Left colon (tissue), 2 donors: ENCODE results near the gene ASPG. TPM values are rescaled to one million over a fixed set of nuclear protein-coding genes. Genes with fewer than 3 reads are reported as not detected.

ENCODE experiments used
- ATAC-seq: fragments of 200-7000 bp; cut with Tn5 transposase; one replicate; pipeline ENCODE4 v1.9.1; 2020; ENCODE audit warnings: mild to moderate bottlenecking, moderate library complexity
- DNase-seq, 2 donors: peaks; one replicate each; pipeline ENCODE4 v3.0.0-alpha.2; 2020
- intact Hi-C, 2 donors: fragments of 100-400 bp; cut with DNase I in 1 of 2; cut with micrococcal nuclease in 1 of 2; formaldehyde crosslinking; loops; one replicate each; pipeline versions ENCODE4 v1.11.2 to v1.14.0; 2022; cut with DNase I, micrococcal nuclease
- total RNA-seq, 2 donors: library from RNA; stranded (reverse); fragmentation: NEBNext Ultra II Directional; extraction: Animal tissue kit (Norgen Biotek cat#: 25700); gene quantifications; one replicate each; pipeline ENCODE4 v1.2.1, GENCODE V29; 2021
- donor health status: DM: no; HTN: no; CAD: no.
- donor health status: DM: yes; HTN: yes; CAD: no.

ASPG gene
- total RNA-seq, 2 donors from 2014 or later, result 9.4 to 60.8 TPM

GRCh38 chr14:104091061-104091926, 5.8 kb downstream of the ASPG start:
- intact Hi-C loops, result no loop called here
- ATAC-seq, result no peak
- DNase-seq, result peak; percentile 21 to 27

DNA sequence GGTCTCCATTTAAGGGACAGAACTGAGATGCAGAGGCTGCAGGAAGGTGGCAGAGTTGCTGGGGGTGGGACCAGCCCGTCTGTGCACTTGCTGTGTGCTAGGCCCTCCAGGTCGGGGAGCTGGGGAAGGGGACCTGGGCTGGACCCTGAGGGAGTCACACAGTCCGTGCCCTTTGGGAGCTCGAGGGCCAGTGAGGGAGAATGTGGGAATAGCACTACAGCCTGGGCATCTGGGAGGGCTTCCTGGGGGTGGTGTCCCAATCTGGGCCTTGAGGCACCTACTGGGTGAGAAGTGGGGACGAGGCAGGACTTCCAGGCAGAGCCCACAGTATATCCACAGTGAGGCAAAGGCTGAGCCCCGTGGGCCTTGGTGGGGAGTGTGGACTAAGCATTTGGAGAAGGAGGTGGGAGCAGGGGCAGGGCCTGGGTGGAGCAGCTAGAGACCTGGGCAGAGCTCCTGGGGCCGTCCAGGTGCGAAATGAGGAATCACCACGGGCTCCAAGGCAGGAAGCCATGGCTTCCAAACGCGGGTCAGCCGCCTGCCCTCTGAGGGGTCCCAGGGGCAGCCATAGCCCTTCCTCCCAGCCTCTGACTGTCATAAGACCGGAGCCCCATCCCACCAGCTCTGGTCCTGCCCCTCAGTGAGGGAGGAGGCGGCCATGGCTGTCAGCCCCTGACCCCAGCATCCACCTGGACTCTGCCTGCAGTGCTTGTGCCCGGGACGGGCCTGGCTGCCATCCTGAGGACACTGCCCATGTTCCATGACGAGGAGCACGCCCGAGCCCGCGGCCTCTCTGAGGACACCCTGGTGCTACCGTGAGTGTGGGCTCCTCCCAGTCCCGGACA, 6.6 kb downstream of the ASPG start:
- ATAC-seq (no peak), DNase-seq (peak; percentile 6 to 28)
- intact Hi-C loops, result no loop called here

DNA sequence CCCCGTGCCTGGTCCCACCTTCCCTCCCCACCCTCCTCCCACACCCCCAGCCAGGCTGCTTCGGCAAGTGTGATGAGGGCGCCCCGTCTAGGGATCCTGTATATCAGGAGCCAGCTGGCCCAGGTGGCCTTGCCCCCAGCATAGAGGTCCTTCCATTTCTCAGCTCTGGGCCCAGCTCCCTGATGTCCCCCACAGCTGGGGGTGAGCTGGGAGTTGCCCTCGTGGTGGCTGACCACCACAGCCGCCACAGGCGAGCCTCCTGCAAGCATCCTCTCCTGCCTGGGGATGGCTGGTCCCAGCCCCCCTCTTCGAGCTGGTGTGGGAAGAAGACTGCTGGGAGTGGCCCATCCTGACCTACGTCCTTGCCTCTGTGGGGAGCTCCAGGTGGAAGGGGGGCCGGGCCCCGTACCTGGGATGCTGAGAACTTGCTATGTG, 7.4 kb downstream of the ASPG start:
- intact Hi-C loops, result no loop called here
- ATAC-seq, result no peak
- peak in 1 of 2 donors; percentile 28 for DNase-seq

- intact Hi-C loops, result no loop called here
- DNase-seq (peak; percentile 59 to 60), ATAC-seq (peak; percentile 76)
These were observed 8.0 kb downstream of the ASPG start for GRCh38 chr14:104093366-104094055.

DNA sequence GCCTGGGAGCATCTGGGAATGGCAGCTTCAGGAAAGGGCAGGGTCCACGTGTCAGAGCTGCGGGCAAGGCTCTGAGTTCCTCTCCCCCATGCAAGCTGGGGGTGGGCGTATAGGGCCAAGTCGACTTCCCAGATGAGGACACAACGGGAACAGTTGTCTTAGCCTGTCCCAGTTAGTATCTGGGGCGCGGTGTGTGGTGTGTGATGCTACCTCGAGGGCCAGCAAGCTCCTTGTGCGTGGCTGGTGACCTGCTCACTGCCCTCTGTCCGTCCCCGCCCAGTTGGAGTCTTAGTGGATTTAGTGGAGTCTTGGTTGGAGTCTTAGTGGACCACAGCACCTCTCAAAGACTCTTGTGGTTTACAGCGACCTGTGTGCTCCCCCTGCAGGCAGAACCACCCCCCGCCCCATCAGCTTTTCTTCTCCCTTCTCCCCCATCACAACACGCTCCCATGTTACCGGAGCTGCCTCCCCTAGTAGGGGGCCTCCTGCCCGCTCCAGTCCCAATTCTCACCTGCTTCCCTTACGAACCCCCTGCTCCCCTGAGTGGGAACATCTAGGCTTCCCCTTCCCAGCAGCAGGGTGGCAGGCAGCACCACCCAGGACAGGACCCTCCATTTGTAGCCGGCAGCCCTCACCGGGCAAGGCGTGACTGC, 8.7 kb downstream of the ASPG start:
- intact Hi-C loops, result no loop called here
- peak; percentile 34 to 43 for DNase-seq
- ATAC-seq, result peak; percentile 30

DNA sequence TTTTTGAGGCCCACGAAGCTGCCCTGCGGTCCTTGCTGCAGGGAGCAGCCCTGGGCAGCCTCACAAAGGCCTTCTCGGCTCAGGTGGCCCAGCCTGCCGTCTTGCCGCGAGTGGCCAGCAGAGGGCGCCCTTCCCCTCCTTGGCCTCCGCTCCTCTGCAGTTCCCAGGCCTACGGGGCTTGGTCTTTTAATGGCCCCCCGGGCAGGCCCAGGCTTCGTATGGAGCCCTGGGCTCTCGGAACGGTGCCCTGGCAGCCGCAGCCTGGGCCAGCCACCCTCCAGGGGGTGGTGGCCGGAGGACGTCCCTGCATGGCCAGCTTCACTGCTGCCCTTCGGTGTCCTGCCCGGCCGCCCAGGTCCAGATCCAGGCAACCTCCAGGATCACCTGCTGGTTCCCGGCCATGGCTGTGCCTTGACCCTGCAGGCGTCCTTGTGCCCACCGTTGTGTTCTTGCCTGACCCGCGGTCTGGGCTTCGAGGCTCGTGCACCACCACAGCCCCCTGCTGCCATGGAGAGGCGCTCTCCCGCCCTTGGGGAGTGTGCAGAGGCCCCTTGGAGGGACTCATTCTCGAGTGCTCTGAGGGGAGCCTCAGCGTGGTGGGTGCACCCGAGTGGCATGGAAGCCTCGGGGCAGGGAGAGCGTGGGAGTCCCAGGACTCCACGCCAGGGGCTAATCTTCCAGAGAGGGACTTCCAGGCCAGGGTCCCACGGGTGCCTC, 9.4 kb downstream of the ASPG start:
- intact Hi-C loops, result no loop called here
- ATAC-seq (peak; percentile 67), DNase-seq (peak; percentile 43 to 82)

- intact Hi-C loops, result no loop called here
- no peak for DNase-seq
- ATAC-seq, result no peak
These were observed 10.2 kb downstream of the ASPG start for GRCh38 chr14:104095426-104096310.

- intact Hi-C loops, result no loop called here
- no peak for ATAC-seq
These were observed 10.8 kb downstream of the ASPG start for GRCh38 chr14:104096318-104096717.

DNA sequence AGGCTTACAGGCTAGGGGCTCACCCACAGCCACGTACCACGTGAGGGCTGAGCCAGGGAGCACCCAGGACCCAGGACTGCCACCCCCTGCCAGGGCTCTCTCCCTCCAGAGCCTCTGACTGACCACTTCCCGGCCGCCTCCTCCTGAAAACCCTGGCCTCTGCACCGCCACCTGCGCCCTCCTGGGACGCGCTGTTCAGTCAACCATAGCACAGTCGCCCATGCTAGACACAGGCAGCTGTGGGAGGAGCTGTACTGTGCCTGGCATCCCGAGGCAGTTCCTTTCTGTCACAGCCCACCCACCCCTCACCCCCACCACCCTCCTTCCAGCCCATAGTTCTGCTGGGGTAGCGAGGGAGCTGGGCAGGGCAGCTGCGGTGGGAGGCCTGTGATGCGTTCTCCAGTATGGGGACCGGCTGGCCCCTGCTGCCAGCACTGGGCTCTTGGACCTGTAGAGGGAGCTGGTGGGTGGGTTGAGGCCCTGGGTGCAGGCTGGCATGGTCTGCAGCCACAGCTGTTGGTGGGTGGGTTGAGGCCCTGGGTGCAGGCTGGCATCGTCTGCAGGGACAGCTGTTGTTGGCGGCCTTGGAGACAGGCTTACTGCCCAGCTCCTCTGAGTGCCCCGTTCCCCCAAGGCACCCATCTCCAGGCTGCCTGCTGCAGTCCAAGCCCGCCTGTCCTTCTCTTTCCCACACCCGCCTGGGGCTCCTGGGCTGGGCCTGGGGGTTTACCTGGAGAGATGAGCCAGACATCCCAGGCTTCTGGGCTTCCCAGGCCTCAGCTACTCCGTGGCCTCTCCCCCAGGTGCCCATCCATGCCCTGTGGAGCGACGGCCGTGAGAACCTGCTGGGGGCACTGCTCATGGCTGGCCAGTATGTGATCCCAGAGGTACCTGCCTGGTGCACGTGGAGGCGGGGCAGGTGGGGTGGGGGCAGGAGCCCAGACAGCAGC, 11.5 kb downstream of the ASPG start:
- intact Hi-C loops, result no loop called here
- no peak for DNase-seq
- no peak for ATAC-seq

More at GRCh38 chr14:104096318-104096717, 10.8 kb downstream of the ASPG start:
- DNase-seq, result no peak

DNA sequence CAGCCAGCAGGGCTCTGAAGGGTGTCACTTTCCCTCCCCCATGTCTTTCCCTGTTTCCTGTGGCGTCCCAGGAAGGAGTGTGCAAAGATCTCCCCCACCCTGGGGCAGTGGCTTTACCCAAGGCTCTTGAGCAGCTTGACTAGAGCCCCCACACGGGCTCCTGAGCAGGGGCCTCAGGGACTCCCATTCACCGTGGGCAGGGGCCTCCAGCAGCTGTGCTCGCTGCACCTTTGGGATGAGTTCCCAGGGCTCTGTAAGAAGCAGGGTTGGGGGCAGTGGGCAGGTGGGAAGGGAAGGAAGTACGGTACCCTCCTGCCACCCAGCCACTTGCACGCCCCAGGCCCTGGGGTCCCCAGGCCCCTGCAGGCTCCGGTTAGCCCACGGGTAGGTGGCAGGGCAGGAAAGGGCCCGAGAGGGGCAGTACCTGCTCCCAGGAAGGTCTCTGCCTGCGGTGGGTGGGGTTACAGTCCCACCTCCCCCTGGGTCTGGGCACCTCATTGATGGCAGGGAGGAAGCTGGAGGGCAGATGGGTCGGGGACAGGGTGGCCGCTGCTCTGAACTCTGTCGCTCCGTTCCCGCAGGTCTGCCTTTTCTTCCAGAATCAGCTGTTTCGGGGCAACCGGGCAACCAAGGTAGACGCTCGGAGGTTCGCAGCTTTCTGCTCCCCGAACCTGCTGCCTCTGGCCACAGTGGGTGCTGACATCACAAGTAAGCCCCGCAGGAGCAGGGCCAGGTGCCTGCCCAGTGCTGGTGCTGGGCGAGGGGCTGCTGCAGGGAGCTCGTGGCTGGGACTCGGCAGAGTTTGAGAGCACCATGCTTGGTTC, 13.0 kb downstream of the ASPG start:
- DNase-seq, result peak in 1 of 2 donors; percentile 3
- intact Hi-C loops, result no loop called here
- ATAC-seq, result no peak

GRCh38 chr14:104099096-104100041, 13.9 kb downstream of the ASPG start:
- DNase-seq (peak; percentile 12 to 26), ATAC-seq (no peak)
- intact Hi-C loops, result no loop called here

GRCh38 chr14:104100171-104101085, 14.9 kb downstream of the ASPG start:
- ATAC-seq (peak; percentile 78), DNase-seq (peak; percentile 46 to 74)
- intact Hi-C loops, result no loop called here

GRCh38 chr14:104101086-104101621, 15.7 kb downstream of the ASPG start:
- DNase-seq (peak; percentile 51 to 72), ATAC-seq (peak; percentile 64)
- intact Hi-C loops, result no loop called here
